Measurements from ENCODE around the gene CELSR3. TPM values are rescaled to one million over a fixed set of nuclear protein-coding genes. Genes with fewer than 3 reads are reported as not detected.

Gene CELSR3
- total and polyA plus RNA-seq, 2 of the 4 experiments (the other 2 are of a cell fraction), result 0.18 to 0.63 TPM

DNA sequence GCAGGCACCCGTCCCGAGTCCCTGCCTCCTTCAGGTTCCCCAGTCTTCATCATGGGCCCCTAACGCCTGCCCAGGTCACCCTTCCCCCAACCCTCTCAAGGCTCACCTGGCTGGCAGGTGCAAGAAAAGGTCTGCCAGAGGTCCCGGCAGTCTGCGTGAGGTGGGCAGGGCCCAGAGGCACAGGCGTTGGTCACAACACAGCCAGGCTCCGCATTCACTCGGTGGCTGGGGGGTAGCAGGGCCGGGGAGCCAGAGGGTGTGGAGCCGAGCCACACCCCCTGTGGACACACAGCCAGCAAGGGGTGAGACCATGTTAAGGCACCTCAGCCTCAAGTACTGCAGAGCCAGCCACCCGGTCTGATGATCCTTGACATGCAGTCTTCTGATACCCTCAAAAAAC lies 10.9 kb downstream of the CELSR3 start:
- Histone ChIP-seq H3K9me1 (ENCODE audit: insufficient read depth, low read length) (no peaks in the 10 kb centered on the region), H4K8ac (ENCODE audit: low read depth in 2 of 2, low read length in 2 of 2) (no peak overlapping the region), H3K4me3 (ENCODE audit: insufficient read depth, low read depth, low read length) (no peak overlapping the region), H3K36me3 (ENCODE audit: control insufficient read depth, insufficient read depth, low read length) (no peaks in the 10 kb centered on the region), H3K4ac (ENCODE audit: low read depth, low read length) (no peak overlapping the region), H4K5ac (ENCODE audit: low read depth, low read length) (no peak overlapping the region), H3K27me3 (ENCODE audit: control insufficient read depth, insufficient read depth, low read length) (no peaks in the 10 kb centered on the region; the same call in 1 of the 2 replicates), H3K23ac (ENCODE audit: low read depth, low read length) (no peak overlapping the region), H2BK15ac (ENCODE audit: low read depth, low read length) (no peak overlapping the region), H3K18ac (ENCODE audit: low read depth, low read length) (no peak overlapping the region), H3K79me1 (ENCODE audit: low read depth in 1 of 2, low read length in 2 of 2) (no peaks in the 10 kb centered on the region), H2BK20ac (ENCODE audit: low read depth, low read length) (no peak overlapping the region), H2AK5ac (ENCODE audit: low read depth, low read length) (no peak overlapping the region), H2BK5ac (ENCODE audit: low read depth, low read length, poor library complexity, severe bottlenecking) (no peak overlapping the region), H2AK9ac (replicated peaks; ENCODE audit: low read depth, low read length, poor library complexity) (no peak overlapping the region), H3K9ac (ENCODE audit: low read depth, low read length) (no peak overlapping the region), H4K91ac (ENCODE audit: insufficient read depth, low read depth, low read length) (no peak overlapping the region), H3K14ac (replicated peaks; ENCODE audit: low read depth, low read length) (no peak overlapping the region), H3K27ac (ENCODE audit: insufficient read depth, low read length) (no peak overlapping the region), H2AFZ (replicated peaks; ENCODE audit: low read length, poor library complexity) (no peak overlapping the region), H3K56ac (ENCODE audit: extremely low read depth, insufficient read depth, low read length) (no peak overlapping the region), H3K4me2 (ENCODE audit: low read depth, low read length) (no peak overlapping the region), H4K20me1 (ENCODE audit: insufficient read depth, low read length) (no peaks in the 10 kb centered on the region), H3K9me3 (ENCODE audit: control insufficient read depth, insufficient read depth, low read length) (no peaks in the 10 kb centered on the region), H2BK120ac (ENCODE audit: low read depth, low read length) (no peak overlapping the region), H3K4me1 (ENCODE audit: control insufficient read depth, insufficient read depth, low read length) (peaks cover 3% of the 10 kb centered on the region; the same call in 1 of the 2 replicates)
- 68% methylated on average over 2 of the region's 11 CpGs; no CpG with 5 or more reads in 1 of the 2 experiments for WGBS, 2 experiments (ENCODE audit: extremely low coverage in 2 of 2, insufficient read length in 1 of 2)
- ATAC-seq (ENCODE audit: low read depth), result no peak
- CTCF ChIA-PET, result no interaction called here
- dilution Hi-C loops (cut with HindIII; ENCODE audit: low sequenced_read_pairs, unreplicated experiment) (no loop called here), in situ Hi-C loops (cut with MboI; ENCODE audit: low sequenced_read_pairs) (no loop called here), intact Hi-C loops (cut with micrococcal nuclease) (no loop called here)
- BruUV-seq (replicated peaks), result no TSS peak
- POLR2A ChIA-PET (ENCODE audit: unreplicated experiment), result no interaction called here
- no peak for DNase-seq
- TF ChIP-seq CTCF (conservative IDR thresholded peaks at IDR 0.05; ENCODE audit: low read depth, low read length) (no peak), CEBPB (IDR thresholded peaks at IDR 0.05; ENCODE audit: low read depth, low read length) (no peak), BHLHE40 (IDR thresholded peaks at IDR 0.05; ENCODE audit: low read depth, low read length) (no peak), RAD21 (IDR thresholded peaks at IDR 0.05; ENCODE audit: low read length) (no peak), NFE2L2 (IDR thresholded peaks at IDR 0.05; ENCODE audit: low read depth, low read length) (no peak), POLR2A (IDR thresholded peaks at IDR 0.05; ENCODE audit: low read depth, low read length) (no peak), RFX5 (IDR thresholded peaks at IDR 0.05; ENCODE audit: low read depth, low read length) (no peak)
